Measurements from ENCODE around the gene PPP1R13L.
"Not testable (repeated sequence)": the region's sequence is repeated elsewhere in the genome, so short reads cannot be mapped to it uniquely, and the experiment has no call there.

Gene PPP1R13L

DNA sequence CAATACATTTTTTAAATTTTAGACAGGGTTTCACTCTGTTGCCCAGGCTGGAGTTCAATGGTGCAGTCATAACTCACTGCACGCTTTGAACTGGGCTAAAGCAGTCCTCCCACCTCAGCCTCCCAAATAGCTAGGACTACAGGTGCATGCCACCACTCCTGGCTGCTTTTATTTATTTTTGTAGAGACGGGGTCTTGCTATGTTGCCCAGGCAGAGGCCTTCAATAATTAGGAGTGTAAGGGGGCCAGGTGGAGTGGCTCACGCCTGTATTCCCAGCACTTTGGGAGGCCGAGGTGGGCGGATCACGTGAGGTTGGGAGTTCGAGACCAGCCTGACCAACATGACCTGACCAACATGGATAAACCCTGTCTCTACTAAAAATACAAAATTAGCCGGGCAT, 27.7 kb upstream of the PPP1R13L start:
- DNase-seq (ENCODE audit: low spot score) = not testable (repeated sequence)

- peak; percentile 35 for DNase-seq (ENCODE audit: low spot score)
Measured at GRCh38 chr19:45431008-45431407, 26.1 kb upstream of the PPP1R13L start.

DNA sequence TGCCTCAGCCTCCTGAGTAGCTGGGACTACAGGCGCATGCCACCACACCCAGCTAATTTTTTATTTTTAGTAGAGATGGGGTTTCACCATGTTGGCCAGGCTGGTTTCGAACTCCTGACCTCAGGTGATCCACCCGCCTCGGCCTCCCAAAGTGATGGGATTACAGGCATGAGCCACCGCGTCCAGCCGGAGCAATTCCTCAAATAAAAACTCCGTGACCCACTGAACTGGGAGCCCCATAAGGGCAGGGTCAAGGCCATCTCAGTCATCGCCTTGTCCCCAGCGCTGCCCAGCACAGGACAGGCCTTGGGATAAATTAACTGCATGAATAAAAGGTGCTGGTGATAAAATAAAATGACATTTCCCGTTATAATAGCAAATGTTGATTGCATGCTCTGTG, 25.0 kb upstream of the PPP1R13L start:
- not testable (repeated sequence) for DNase-seq (ENCODE audit: low spot score)

GRCh38 chr19:45428384-45429231, 23.7 kb upstream of the PPP1R13L start:
- DNase-seq (ENCODE audit: low spot score) = peak; percentile 71

DNA sequence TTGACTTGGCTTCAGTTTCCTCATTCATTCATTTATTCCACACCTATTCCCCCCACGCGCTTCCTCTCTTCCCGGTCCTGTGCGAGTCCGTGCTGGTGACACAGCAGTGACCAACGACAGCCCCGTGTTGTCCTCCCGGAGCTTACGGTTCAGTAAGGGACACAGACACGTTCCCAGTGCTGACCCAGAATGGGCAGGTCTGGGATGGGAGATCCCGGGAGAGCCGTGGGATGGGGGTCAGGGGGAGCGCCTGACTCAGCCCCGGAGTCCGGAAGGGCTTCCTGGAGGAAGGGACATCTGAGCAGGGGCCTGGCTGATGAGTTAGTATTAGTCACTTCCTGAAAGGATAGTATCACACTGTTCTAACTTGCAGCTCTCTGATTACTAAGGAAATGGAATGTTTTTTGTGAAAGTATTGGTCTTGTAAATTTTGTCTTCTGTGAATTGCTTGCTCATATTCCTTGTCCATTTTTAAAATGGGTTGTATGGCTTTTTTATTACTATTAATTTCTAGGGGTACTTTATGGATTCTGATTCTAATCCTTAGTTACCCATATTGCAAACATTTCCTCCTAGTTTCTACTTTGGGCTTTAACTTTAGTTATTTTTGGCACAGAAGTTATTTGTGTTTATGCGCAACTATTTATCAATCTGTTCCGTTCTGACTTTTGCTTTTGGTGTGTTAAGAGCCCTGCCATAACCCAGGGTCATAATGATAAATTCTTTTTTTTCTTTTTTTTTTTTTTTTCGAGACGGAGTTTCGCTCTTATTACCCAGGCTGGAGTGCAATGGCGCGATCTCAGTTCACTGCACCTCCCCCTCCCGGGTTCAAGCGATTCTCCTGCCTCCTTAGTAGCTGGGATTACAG, 19.6 kb upstream of the PPP1R13L start:
- peak; percentile 89 for DNase-seq (ENCODE audit: low spot score)

- DNase-seq (ENCODE audit: low spot score) = peak; percentile 95
Measured at GRCh38 chr19:45423589-45424190, 18.8 kb upstream of the PPP1R13L start, which contains the start of gene ERCC1. ERCC1 (minus strand) TSS chr19:45423917; CDS start chr19:45423374, 543 bp downstream.

- no peak for DNase-seq (ENCODE audit: low spot score)
Measured at GRCh38 chr19:45423033-45423588, 18.2 kb upstream of the PPP1R13L start.

DNA sequence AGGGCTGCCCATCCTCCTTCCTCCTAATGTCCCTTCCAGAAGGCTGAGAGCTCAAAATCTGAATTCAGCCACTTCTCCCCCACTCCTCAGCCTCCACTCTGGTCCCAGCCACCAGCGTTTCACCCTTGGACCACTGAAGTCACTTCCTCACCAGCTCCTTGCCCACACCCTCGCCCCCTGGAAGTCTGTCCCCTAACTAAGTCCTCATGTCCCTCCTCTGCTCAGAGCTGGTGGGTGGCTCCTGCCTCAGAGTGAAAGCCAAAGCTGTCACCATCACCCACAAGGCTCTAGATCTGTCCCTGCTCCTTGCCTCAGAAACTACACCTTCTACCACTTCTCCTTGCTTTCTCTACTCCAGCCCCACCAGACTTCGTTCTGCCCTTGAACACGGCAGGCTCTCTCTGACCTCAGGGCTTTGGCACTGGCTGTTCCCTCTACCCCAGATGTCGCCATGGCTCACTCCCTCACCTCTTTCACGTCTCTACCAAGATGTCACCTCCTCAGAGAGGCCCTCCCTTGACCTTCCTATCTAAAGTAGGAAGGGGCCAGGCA, 17.2 kb upstream of the PPP1R13L start:
- no peak for DNase-seq (ENCODE audit: low spot score)

- DNase-seq (ENCODE audit: low spot score) = no peak
Measured at GRCh38 chr19:45420871-45421270, 16.0 kb upstream of the PPP1R13L start.

DNA sequence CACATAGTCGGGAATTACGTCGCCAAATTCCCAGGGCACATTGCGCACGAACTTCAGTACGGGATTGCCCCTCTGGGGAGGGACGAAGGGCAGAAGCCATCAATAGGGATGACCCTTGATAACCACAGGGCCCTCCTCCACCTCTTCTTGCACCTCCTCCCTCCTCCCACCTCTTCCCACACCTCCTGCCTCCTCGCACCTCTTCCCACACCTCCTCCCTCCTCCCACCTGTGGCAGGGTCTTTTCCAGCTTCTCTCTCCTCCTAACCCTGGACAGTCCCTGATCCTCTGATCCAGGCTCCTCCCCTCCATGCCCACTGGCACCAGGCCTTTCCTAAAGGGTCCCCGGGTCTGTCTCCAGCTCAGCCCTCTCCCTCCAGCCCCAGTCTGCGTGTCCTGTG, 15.5 kb upstream of the PPP1R13L start:
- no peak for DNase-seq (ENCODE audit: low spot score)

GRCh38 chr19:45419895-45420294, 15.0 kb upstream of the PPP1R13L start:
- no peak for DNase-seq (ENCODE audit: low spot score)

GRCh38 chr19:45419396-45419795, 14.5 kb upstream of the PPP1R13L start:
- DNase-seq (ENCODE audit: low spot score) = no peak

- DNase-seq (ENCODE audit: low spot score) = no peak
Measured at GRCh38 chr19:45418802-45419201, 13.9 kb upstream of the PPP1R13L start.

DNA sequence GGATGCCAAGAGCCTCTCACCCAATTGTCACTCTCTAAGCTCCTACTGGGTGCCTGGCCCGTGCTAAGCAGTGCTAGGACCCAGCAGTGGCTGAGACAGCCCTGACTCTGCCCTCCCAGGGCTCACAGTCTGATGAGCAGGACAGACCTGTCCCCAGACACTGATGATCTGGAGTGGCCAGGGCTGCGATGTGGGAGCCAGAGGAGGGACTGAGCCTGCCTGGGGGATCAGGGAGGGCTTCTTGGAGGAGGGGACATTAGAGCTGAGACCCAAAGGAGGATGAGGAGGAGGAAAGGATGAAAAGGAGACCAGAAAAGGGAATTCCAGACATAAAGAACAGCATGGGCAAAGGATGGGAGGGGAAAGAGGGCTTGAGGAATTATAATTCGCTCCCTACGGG, 12.3 kb upstream of the PPP1R13L start:
- no peak for DNase-seq (ENCODE audit: low spot score)

- DNase-seq (ENCODE audit: low spot score) = no peak
Measured at GRCh38 chr19:45414468-45414867, 9.6 kb upstream of the PPP1R13L start.

- DNase-seq (ENCODE audit: low spot score) = no peak
Measured at GRCh38 chr19:45413497-45413896, 8.6 kb upstream of the PPP1R13L start.

DNA sequence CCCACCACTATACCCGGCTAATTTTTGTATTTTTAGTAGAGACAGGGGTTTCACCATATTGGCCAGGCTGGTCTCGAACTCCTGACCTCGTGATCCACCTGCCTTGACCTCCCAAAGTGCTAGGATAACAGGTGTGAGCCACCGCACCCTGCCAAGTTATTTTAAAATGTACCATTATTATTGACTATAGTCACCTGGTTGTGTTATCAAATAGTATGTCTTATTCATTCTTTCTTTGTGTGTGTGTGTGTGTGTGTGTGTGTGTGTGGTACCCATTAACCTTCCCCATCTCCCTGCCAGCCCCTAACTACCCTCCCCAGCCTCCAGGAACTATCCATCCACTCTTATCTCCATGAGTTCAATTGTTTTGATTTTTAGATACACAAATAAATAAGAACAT, 5.5 kb upstream of the PPP1R13L start:
- DNase-seq (ENCODE audit: low spot score) = not testable (repeated sequence)

- no peak for DNase-seq (ENCODE audit: low spot score)
Measured at GRCh38 chr19:45409557-45409920, 4.7 kb upstream of the PPP1R13L start.

DNA sequence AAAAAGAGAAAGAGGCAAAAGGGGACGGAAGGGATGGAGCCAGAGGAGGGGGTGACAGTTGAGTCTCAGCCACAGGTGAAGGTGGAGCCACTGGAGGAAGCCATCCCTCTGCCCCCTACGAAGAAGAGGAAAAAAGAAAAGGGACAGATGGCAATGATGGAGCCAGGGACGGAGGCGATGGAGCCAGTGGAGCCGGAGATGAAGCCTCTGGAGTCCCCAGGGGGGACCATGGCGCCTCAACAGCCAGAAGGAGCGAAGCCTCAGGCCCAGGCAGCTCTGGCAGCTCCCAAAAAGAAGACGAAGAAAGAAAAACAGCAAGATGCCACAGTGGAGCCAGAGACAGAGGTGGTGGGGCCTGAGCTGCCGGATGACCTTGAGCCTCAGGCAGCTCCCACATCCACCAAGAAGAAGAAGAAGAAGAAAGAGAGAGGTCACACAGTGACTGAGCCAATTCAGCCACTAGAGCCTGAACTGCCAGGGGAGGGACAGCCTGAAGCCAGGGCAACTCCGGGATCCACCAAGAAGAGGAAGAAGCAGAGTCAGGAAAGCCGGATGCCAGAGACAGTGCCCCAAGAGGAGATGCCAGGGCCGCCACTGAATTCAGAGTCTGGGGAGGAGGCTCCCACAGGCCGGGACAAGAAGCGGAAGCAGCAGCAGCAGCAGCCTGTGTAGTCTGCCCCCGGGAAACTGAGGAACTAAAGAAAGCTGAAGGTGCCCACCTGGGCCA, 4.1 kb upstream of the PPP1R13L start:
- DNase-seq (ENCODE audit: low spot score) = no peak

DNA sequence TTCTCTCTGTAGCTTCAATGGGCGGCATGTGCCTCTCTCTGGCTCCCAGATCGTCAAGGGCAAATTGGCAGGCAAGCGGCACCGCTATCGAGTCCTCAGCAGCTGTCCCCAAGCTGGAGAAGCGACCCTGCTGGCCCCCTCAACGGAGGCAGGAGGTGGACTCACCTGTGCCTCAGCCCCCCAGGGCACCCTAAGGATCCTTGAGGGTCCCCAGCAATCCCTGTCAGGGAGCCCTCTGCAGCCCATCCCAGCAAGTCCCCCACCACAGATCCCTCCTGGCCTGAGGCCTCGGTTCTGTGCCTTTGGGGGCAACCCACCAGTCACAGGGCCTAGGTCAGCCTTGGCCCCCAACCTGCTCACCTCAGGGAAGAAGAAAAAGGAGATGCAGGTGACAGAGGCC, 3.3 kb upstream of the PPP1R13L start:
- no peak for DNase-seq (ENCODE audit: low spot score)

DNA sequence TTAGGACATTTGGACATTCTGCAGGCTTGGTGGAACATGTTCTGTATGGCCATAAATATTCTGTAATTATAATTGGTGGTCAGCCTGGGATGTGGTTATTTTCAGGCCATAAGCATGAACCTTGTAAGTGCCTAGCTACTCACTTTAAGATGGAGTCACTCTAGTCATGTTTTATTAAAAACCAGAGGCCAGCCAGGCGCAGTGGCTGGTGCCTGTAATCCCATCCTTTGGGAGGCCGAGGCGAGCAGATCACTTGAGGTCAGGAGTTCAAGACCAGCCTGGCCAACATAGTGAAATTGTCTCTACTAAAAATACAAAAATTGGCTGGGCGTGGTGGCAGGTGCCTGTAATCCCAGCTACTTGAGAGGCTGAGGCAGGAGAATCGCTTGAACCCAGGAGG, 2.7 kb upstream of the PPP1R13L start:
- DNase-seq (ENCODE audit: low spot score) = not testable (repeated sequence)

- DNase-seq (ENCODE audit: low spot score) = no peak
Measured at GRCh38 chr19:45407091-45407375, 2.2 kb upstream of the PPP1R13L start.
